ENCODE data around the gene KIFBP. TPM values are rescaled to one million over a fixed set of nuclear protein-coding genes. Genes with fewer than 3 reads are reported as not detected.

KIFBP gene
- total and polyA plus RNA-seq, 2 donors (not counting 3 experiments of a cell fraction or from before 2014, with no cell fraction given): 17.6 to 39.8 TPM

DNA sequence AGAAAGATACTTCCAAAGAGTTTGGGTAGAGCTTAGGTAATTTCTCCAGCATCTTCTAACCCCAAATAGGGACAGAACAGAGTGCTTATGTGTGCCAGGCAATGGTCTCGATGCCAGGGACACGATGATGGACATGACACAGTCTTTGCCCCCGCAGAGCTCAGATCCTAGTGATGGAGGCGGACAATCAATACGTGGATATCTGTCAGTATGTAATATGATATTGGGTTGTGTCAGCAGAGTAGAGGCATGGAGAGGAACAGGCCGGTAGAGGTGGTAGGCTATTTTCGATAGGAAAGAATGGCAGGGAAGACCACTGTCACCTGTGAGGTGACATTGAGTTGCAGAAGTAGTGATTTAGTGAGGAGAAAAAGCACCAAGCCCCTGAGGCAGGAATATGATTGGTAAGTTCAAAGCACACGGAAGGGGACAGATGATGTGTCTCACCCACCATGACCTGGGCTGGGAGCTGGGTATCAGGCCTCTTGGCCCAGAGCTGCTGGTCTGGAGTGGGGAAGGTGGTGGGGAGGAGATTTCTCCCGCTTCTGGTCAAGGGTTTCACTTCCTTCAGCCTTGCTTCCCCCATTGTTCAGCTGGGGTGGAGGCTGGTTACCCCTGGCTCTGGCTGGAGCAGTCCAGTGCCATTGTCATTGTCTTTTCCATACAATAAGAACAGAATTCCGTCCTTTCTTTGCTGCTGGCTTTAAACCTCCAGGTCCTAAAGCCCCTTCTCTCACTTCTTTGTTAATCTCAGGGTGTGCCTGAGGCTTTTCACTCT, 63.3 kb downstream of the KIFBP start:
- no peak overlapping the region for H3K4me2 ChIP-seq (ENCODE audit: insufficient read depth, low read length)
- FAIRE-seq: no peak
- no peaks in the 10 kb centered on the region for H3K27me3 ChIP-seq (ENCODE audit: control insufficient read depth in 2 of 2, insufficient read depth in 2 of 2, low read length in 2 of 2)
- BruUV-seq (replicated peaks): no TSS peak
- H3K9me3 ChIP-seq (replicated peaks; ENCODE audit: control insufficient read depth, insufficient read depth, low read length): no peaks in the 10 kb centered on the region
- peaks cover 21% of the 10 kb centered on the region for H3K4me1 ChIP-seq (ENCODE audit: control insufficient read depth, extremely low read depth, insufficient read depth, low read length)
- H4K20me1 ChIP-seq (replicated peaks; ENCODE audit: control insufficient read depth, extremely low read depth, insufficient read depth, low read length): no peaks in the 10 kb centered on the region
- peak overlapping the region; percentile 39 for H2AFZ ChIP-seq (ENCODE audit: low read depth, low read length)
- dilution Hi-C loops (cut with MboI; ENCODE audit: extremely low pct_ligation_motif_present, low sequenced_read_pairs) (no loop called here), intact Hi-C loops (cut with micrococcal nuclease) (no loop called here)
- CTCF ChIA-PET: no interaction called here
- POLR2A ChIA-PET: no interaction called here
- H3K79me2 ChIP-seq (ENCODE audit: control insufficient read depth, insufficient read depth, low read length): no peaks in the 10 kb centered on the region
- no peak overlapping the region for H3K4me3 ChIP-seq (replicated peaks in 1 of 3; ENCODE audit: insufficient read depth in 1 of 3, low read depth in 1 of 3, low read length in 3 of 3)
- H3K27ac ChIP-seq (ENCODE audit: insufficient read depth, low read depth, low read length): no peak overlapping the region
- no peak overlapping the region for H3K9ac ChIP-seq (replicated peaks; ENCODE audit: extremely low read depth, insufficient read depth, low read length)
- TF ChIP-seq POLR2AphosphoS5 (IDR thresholded peaks at IDR 0.05; ENCODE audit: insufficient read depth, low read depth, low read length) (no peak), POLR2A (IDR thresholded peaks at IDR 0.05; ENCODE audit: low read depth, low read length) (no peak), JUN (IDR thresholded peaks at IDR 0.05; ENCODE audit: borderline replicate concordance, insufficient read depth, insufficient read length, low read depth) (no peak), GATA2 (IDR thresholded peaks at IDR 0.05; ENCODE audit: insufficient read depth, insufficient read length, low read depth, low read length) (no peak), MYC (IDR thresholded peaks at IDR 0.05; ENCODE audit: low read depth, low read length) (no peak), FOS (IDR thresholded peaks at IDR 0.05; ENCODE audit: borderline replicate concordance, insufficient read depth, low read length) (no peak)
- TF ChIP-seq, protein P1, sequence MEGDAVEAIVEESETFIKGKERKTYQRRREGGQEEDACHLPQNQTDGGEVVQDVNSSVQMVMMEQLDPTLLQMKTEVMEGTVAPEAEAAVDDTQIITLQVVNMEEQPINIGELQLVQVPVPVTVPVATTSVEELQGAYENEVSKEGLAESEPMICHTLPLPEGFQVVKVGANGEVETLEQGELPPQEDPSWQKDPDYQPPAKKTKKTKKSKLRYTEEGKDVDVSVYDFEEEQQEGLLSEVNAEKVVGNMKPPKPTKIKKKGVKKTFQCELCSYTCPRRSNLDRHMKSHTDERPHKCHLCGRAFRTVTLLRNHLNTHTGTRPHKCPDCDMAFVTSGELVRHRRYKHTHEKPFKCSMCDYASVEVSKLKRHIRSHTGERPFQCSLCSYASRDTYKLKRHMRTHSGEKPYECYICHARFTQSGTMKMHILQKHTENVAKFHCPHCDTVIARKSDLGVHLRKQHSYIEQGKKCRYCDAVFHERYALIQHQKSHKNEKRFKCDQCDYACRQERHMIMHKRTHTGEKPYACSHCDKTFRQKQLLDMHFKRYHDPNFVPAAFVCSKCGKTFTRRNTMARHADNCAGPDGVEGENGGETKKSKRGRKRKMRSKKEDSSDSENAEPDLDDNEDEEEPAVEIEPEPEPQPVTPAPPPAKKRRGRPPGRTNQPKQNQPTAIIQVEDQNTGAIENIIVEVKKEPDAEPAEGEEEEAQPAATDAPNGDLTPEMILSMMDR (IDR thresholded peaks at IDR 0.05; ENCODE audit: extremely low read depth in 1 of 2, insufficient read depth in 1 of 2, low read depth in 1 of 2, low read length in 2 of 2): no peak
- no peaks in the 10 kb centered on the region for H3K36me3 ChIP-seq (ENCODE audit: control insufficient read depth in 2 of 2, extremely low read depth in 1 of 2, insufficient read depth in 2 of 2, low read length in 2 of 2)
- DNase-seq (ENCODE audit: low read depth, low spot score): no peak
- H3K9me1 ChIP-seq (replicated peaks; ENCODE audit: control insufficient read depth, extremely low read depth, insufficient read depth, low read length): no peaks in the 10 kb centered on the region

Measured in endothelial cell of umbilical vein (primary cell).